ENCODE data around the gene CACNB1.

CACNB1 gene

GRCh38 chr17:39150795-39151149, 46.7 kb downstream of the CACNB1 start:
- no peak for ATAC-seq
- TF ChIP-seq PATZ1 (CRISPR knock-in tag; IDR thresholded peaks at IDR 0.05; ENCODE audit: borderline replicate concordance) (no peak), ZFP3 (CRISPR knock-in tag; IDR thresholded peaks at IDR 0.05) (no peak), ESRRG (CRISPR knock-in tag; IDR thresholded peaks at IDR 0.05) (no peak), POU6F1 (CRISPR knock-in tag; IDR thresholded peaks at IDR 0.05; ENCODE audit: borderline replicate concordance, low read depth) (no peak), ZC3H10 (CRISPR knock-in tag; IDR thresholded peaks at IDR 0.05) (no peak), ZNF565 (CRISPR knock-in tag; conservative IDR thresholded peaks at IDR 0.05; ENCODE audit: low read depth) (no peak), GLIS3 (CRISPR knock-in tag; IDR thresholded peaks at IDR 0.05) (no peak), RARB (CRISPR knock-in tag; IDR thresholded peaks at IDR 0.05) (no peak), CSRNP3 (CRISPR knock-in tag; IDR thresholded peaks at IDR 0.05) (no peak), ISL1 (CRISPR knock-in tag; IDR thresholded peaks at IDR 0.05) (no peak)

GRCh38 chr17:39150104-39150634, 47.3 kb downstream of the CACNB1 start:
- no peak for ATAC-seq
- TF ChIP-seq OSR1 (CRISPR knock-in tag; IDR thresholded peaks at IDR 0.05) (no peak), SNAI2 (CRISPR knock-in tag; IDR thresholded peaks at IDR 0.05) (no peak), BACH2 (CRISPR knock-in tag; IDR thresholded peaks at IDR 0.05; ENCODE audit: borderline replicate concordance) (no peak), ESRRG (CRISPR knock-in tag; IDR thresholded peaks at IDR 0.05) (no peak), PATZ1 (CRISPR knock-in tag; IDR thresholded peaks at IDR 0.05; ENCODE audit: borderline replicate concordance) (no peak), ZFP30 (CRISPR knock-in tag; IDR thresholded peaks at IDR 0.05) (no peak), POU6F1 (CRISPR knock-in tag; IDR thresholded peaks at IDR 0.05; ENCODE audit: borderline replicate concordance, low read depth) (no peak), CREB5 (CRISPR knock-in tag; IDR thresholded peaks at IDR 0.05; ENCODE audit: low read depth) (no peak), CSRNP3 (CRISPR knock-in tag; IDR thresholded peaks at IDR 0.05) (no peak), ISL1 (CRISPR knock-in tag; IDR thresholded peaks at IDR 0.05) (no peak), TOX (CRISPR knock-in tag; IDR thresholded peaks at IDR 0.05; ENCODE audit: borderline replicate concordance) (no peak), ZNF8 (CRISPR knock-in tag; IDR thresholded peaks at IDR 0.05) (no peak), GLIS3 (CRISPR knock-in tag; IDR thresholded peaks at IDR 0.05) (no peak), TSHZ2 (CRISPR knock-in tag; IDR thresholded peaks at IDR 0.05) (no peak), ARNTL (CRISPR knock-in tag; IDR thresholded peaks at IDR 0.05; ENCODE audit: borderline replicate concordance, low read depth) (no peak), ZNF70 (CRISPR knock-in tag; IDR thresholded peaks at IDR 0.05) (no peak), ZC3H10 (CRISPR knock-in tag; IDR thresholded peaks at IDR 0.05) (no peak), ZNF565 (CRISPR knock-in tag; conservative IDR thresholded peaks at IDR 0.05; ENCODE audit: low read depth) (no peak), TCF4 (CRISPR knock-in tag; IDR thresholded peaks at IDR 0.05; ENCODE audit: borderline replicate concordance) (no peak), CSDC2 (CRISPR knock-in tag; IDR thresholded peaks at IDR 0.05) (no peak)

Measured in SK-N-SH treated with all-trans-retinoic acid at 6 μM for 48 hours (cell line).